22Rv1 (cell line): ENCODE measurements around the gene TNS3.

ENCODE experiments used
- ZFX ChIP-seq: fragments of 450-650 bp; IDR thresholded peaks from 2 replicates; pipeline ENCODE4 v1.6.1; 2017; ENCODE audit warnings: antibody characterized with exemption, borderline replicate concordance
- TF ChIP-seq, protein P1 (sequence below): fragments of 450-650 bp; IDR thresholded peaks from 2 replicates; pipeline ENCODE4 v1.5.1; 2017; ENCODE audit warnings: mild to moderate bottlenecking

DNA sequence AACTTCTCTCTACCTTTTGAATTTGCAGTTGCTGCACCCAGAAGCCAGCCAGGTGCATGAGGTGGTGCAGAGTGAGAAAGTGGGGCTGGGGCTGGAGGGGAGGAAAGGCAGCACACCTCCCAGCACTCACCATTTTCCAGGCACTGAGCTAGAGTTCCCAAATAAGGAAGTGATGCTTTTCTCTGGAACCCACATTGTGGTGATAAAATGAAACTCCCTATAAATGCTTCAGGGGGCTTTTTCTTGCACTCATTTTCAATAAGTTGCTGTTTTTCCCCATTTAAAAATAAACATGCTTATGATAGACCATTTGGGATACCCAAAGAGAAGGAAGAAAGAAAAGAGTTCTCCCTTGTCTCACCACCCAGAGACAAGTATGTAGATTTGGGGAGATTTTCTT lies 42.8 kb upstream of the TNS3 start:
- TF ChIP-seq, protein P1, sequence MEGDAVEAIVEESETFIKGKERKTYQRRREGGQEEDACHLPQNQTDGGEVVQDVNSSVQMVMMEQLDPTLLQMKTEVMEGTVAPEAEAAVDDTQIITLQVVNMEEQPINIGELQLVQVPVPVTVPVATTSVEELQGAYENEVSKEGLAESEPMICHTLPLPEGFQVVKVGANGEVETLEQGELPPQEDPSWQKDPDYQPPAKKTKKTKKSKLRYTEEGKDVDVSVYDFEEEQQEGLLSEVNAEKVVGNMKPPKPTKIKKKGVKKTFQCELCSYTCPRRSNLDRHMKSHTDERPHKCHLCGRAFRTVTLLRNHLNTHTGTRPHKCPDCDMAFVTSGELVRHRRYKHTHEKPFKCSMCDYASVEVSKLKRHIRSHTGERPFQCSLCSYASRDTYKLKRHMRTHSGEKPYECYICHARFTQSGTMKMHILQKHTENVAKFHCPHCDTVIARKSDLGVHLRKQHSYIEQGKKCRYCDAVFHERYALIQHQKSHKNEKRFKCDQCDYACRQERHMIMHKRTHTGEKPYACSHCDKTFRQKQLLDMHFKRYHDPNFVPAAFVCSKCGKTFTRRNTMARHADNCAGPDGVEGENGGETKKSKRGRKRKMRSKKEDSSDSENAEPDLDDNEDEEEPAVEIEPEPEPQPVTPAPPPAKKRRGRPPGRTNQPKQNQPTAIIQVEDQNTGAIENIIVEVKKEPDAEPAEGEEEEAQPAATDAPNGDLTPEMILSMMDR = no peak
- TF ChIP-seq ZFX = no peak
